ENCODE data around the gene TNFRSF13B.
A peak's percentile ranks its signal among the peaks of the same experiment; 100 is the strongest.

Gene TNFRSF13B

GRCh38 chr17:16926061-16926511, 45.8 kb downstream of the TNFRSF13B start:
- ChIA-PET CTCF (interaction anchor here (0.6 kb wide), 1 partner anchor 12 kb away, joined by 3 read pairs; no protein-coding TSS in a partner anchor), POLR2A (no interaction called here)
- no peaks in the 10 kb centered on the region for H3K36me3 ChIP-seq (ENCODE audit: control insufficient read depth in 4 of 4, insufficient read depth in 4 of 4, low read length in 3 of 4)
- H3K4me1 ChIP-seq (ENCODE audit: control extremely low read depth in 1 of 4, control insufficient read depth in 4 of 4, insufficient read depth in 4 of 4, low read length in 3 of 4), result no peaks in the 10 kb centered on the region
- no peaks in the 10 kb centered on the region for H3K27me3 ChIP-seq (replicated peaks in 2 of 5; ENCODE audit: control insufficient read depth in 4 of 5, insufficient read depth in 5 of 5, low read length in 4 of 5)
- 98% methylated on average over 5 of the region's 7 CpGs for WGBS (ENCODE audit: insufficient coverage)
- no peak overlapping the region for H3K27ac ChIP-seq (ENCODE audit: insufficient read depth in 1 of 2, low read depth in 1 of 2, low read length in 2 of 2, poor library complexity in 1 of 2, severe bottlenecking in 2 of 2)
- H3K9me3 ChIP-seq (ENCODE audit: control extremely low read depth in 1 of 5, control insufficient read depth in 4 of 5, insufficient read depth in 2 of 5, low read depth in 1 of 5, low read length in 4 of 5), result no peaks in the 10 kb centered on the region
- H3K4me3 ChIP-seq (ENCODE audit: control insufficient read depth in 1 of 7, extremely low read depth in 1 of 7, insufficient read depth in 4 of 7, low read depth in 2 of 7, low read length in 6 of 7), result no peak overlapping the region
- no peak for DNase-seq

GRCh38 chr17:16925461-16926060, 46.4 kb downstream of the TNFRSF13B start:
- Histone ChIP-seq H3K4me1 (ENCODE audit: control extremely low read depth in 1 of 4, control insufficient read depth in 4 of 4, insufficient read depth in 4 of 4, low read length in 3 of 4) (no peaks in the 10 kb centered on the region), H3K27me3 (replicated peaks in 2 of 5; ENCODE audit: control insufficient read depth in 4 of 5, insufficient read depth in 5 of 5, low read length in 4 of 5) (peaks cover 0 to 2% (median 0%) of the 10 kb centered on the region in 5 experiments), H3K27ac (ENCODE audit: insufficient read depth in 1 of 2, low read depth in 1 of 2, low read length in 2 of 2, poor library complexity in 1 of 2, severe bottlenecking in 2 of 2) (no peak overlapping the region), H3K9me3 (ENCODE audit: control extremely low read depth in 1 of 5, control insufficient read depth in 4 of 5, insufficient read depth in 2 of 5, low read depth in 1 of 5, low read length in 4 of 5) (no peaks in the 10 kb centered on the region), H3K36me3 (ENCODE audit: control insufficient read depth in 4 of 4, insufficient read depth in 4 of 4, low read length in 3 of 4) (no peaks in the 10 kb centered on the region), H3K4me3 (ENCODE audit: control insufficient read depth in 1 of 7, extremely low read depth in 1 of 7, insufficient read depth in 4 of 7, low read depth in 2 of 7, low read length in 6 of 7) (no peak overlapping the region)
- POLR2A ChIA-PET, result no interaction called here
- DNase-seq, result no peak
- 98% methylated on average over 13 of the region's 15 CpGs for WGBS (ENCODE audit: insufficient coverage)
- CTCF ChIA-PET, result no interaction called here

- CTCF ChIA-PET, result no interaction called here
- Histone ChIP-seq H3K4me3 (ENCODE audit: control insufficient read depth in 1 of 7, extremely low read depth in 1 of 7, insufficient read depth in 4 of 7, low read depth in 2 of 7, low read length in 6 of 7) (no peak overlapping the region), H3K36me3 (ENCODE audit: control insufficient read depth in 4 of 4, insufficient read depth in 4 of 4, low read length in 3 of 4) (no peaks in the 10 kb centered on the region), H3K4me1 (ENCODE audit: control extremely low read depth in 1 of 4, control insufficient read depth in 4 of 4, insufficient read depth in 4 of 4, low read length in 3 of 4) (no peaks in the 10 kb centered on the region), H3K27ac (ENCODE audit: insufficient read depth in 1 of 2, low read depth in 1 of 2, low read length in 2 of 2, poor library complexity in 1 of 2, severe bottlenecking in 2 of 2) (no peak overlapping the region), H3K27me3 (replicated peaks in 2 of 5; ENCODE audit: control insufficient read depth in 4 of 5, insufficient read depth in 5 of 5, low read length in 4 of 5) (peaks cover 0 to 3% (median 0%) of the 10 kb centered on the region in 5 experiments), H3K9me3 (ENCODE audit: control extremely low read depth in 1 of 5, control insufficient read depth in 4 of 5, insufficient read depth in 2 of 5, low read depth in 1 of 5, low read length in 4 of 5) (no peaks in the 10 kb centered on the region)
- 97% methylated on average over 2 of the region's 10 CpGs for WGBS (ENCODE audit: insufficient coverage)
- no peak for DNase-seq
- POLR2A ChIA-PET, result no interaction called here
Observed at GRCh38 chr17:16924696-16925440, 47.0 kb downstream of the TNFRSF13B start.

- CTCF ChIA-PET, result no interaction called here
- H3K27me3 ChIP-seq (replicated peaks in 2 of 5; ENCODE audit: control insufficient read depth in 4 of 5, insufficient read depth in 5 of 5, low read length in 4 of 5), result peaks cover 0 to 3% (median 0%) of the 10 kb centered on the region in 5 experiments
- no peaks in the 10 kb centered on the region for H3K36me3 ChIP-seq (ENCODE audit: control insufficient read depth in 4 of 4, insufficient read depth in 4 of 4, low read length in 3 of 4)
- H3K9me3 ChIP-seq (ENCODE audit: control extremely low read depth in 1 of 5, control insufficient read depth in 4 of 5, insufficient read depth in 2 of 5, low read depth in 1 of 5, low read length in 4 of 5), result no peaks in the 10 kb centered on the region
- POLR2A ChIA-PET, result no interaction called here
- H3K27ac ChIP-seq (ENCODE audit: insufficient read depth in 1 of 2, low read depth in 1 of 2, low read length in 2 of 2, poor library complexity in 1 of 2, severe bottlenecking in 2 of 2), result no peak overlapping the region
- no peak overlapping the region for H3K4me3 ChIP-seq (ENCODE audit: control insufficient read depth in 1 of 7, extremely low read depth in 1 of 7, insufficient read depth in 4 of 7, low read depth in 2 of 7, low read length in 6 of 7)
- no peaks in the 10 kb centered on the region for H3K4me1 ChIP-seq (ENCODE audit: control extremely low read depth in 1 of 4, control insufficient read depth in 4 of 4, insufficient read depth in 4 of 4, low read length in 3 of 4)
- WGBS (ENCODE audit: insufficient coverage), result 97% methylated on average over 15 of the region's 15 CpGs
- DNase-seq, result no peak
Observed at GRCh38 chr17:16923904-16924695, 47.8 kb downstream of the TNFRSF13B start.

- no peaks in the 10 kb centered on the region for H3K4me1 ChIP-seq (ENCODE audit: control extremely low read depth in 1 of 4, control insufficient read depth in 4 of 4, insufficient read depth in 4 of 4, low read length in 3 of 4)
- POLR2A ChIA-PET, result no interaction called here
- H3K36me3 ChIP-seq (ENCODE audit: control insufficient read depth in 4 of 4, insufficient read depth in 4 of 4, low read length in 3 of 4), result no peaks in the 10 kb centered on the region
- 95% methylated on average over 15 of the region's 17 CpGs for WGBS (ENCODE audit: insufficient coverage)
- no peak overlapping the region for H3K27ac ChIP-seq (ENCODE audit: insufficient read depth in 1 of 2, low read depth in 1 of 2, low read length in 2 of 2, poor library complexity in 1 of 2, severe bottlenecking in 2 of 2)
- peaks cover 0 to 3% (median 0%) of the 10 kb centered on the region in 5 experiments for H3K27me3 ChIP-seq (replicated peaks in 2 of 5; ENCODE audit: control insufficient read depth in 4 of 5, insufficient read depth in 5 of 5, low read length in 4 of 5)
- H3K9me3 ChIP-seq (ENCODE audit: control extremely low read depth in 1 of 5, control insufficient read depth in 4 of 5, insufficient read depth in 2 of 5, low read depth in 1 of 5, low read length in 4 of 5), result no peaks in the 10 kb centered on the region
- DNase-seq, result no peak
- H3K4me3 ChIP-seq (ENCODE audit: control insufficient read depth in 1 of 7, extremely low read depth in 1 of 7, insufficient read depth in 4 of 7, low read depth in 2 of 7, low read length in 6 of 7), result no peak overlapping the region
- CTCF ChIA-PET, result no interaction called here
Observed at GRCh38 chr17:16923097-16923903, 48.6 kb downstream of the TNFRSF13B start.

GRCh38 chr17:16922386-16923096, 49.4 kb downstream of the TNFRSF13B start:
- Histone ChIP-seq H3K27me3 (replicated peaks in 2 of 5; ENCODE audit: control insufficient read depth in 4 of 5, insufficient read depth in 5 of 5, low read length in 4 of 5) (peaks cover 0 to 3% (median 0%) of the 10 kb centered on the region in 5 experiments), H3K36me3 (ENCODE audit: control insufficient read depth in 4 of 4, insufficient read depth in 4 of 4, low read length in 3 of 4) (no peaks in the 10 kb centered on the region), H3K27ac (ENCODE audit: insufficient read depth in 1 of 2, low read depth in 1 of 2, low read length in 2 of 2, poor library complexity in 1 of 2, severe bottlenecking in 2 of 2) (no peak overlapping the region), H3K9me3 (ENCODE audit: control extremely low read depth in 1 of 5, control insufficient read depth in 4 of 5, insufficient read depth in 2 of 5, low read depth in 1 of 5, low read length in 4 of 5) (no peaks in the 10 kb centered on the region), H3K4me3 (ENCODE audit: control insufficient read depth in 1 of 7, extremely low read depth in 1 of 7, insufficient read depth in 4 of 7, low read depth in 2 of 7, low read length in 6 of 7) (no peak overlapping the region), H3K4me1 (ENCODE audit: control extremely low read depth in 1 of 4, control insufficient read depth in 4 of 4, insufficient read depth in 4 of 4, low read length in 3 of 4) (no peaks in the 10 kb centered on the region)
- 90% methylated on average over 3 of the region's 4 CpGs for WGBS (ENCODE audit: insufficient coverage)
- ChIA-PET POLR2A (no interaction called here), CTCF (no interaction called here)
- peak in 1 of 3 donors; percentile 9 for DNase-seq

All from common myeloid progenitor, CD34-positive (primary cell).